ENCODE data around the gene ALPI. TPM values are rescaled to one million over a fixed set of nuclear protein-coding genes. Genes with fewer than 3 reads are reported as not detected.

Gene ALPI
- total RNA-seq, 1 experiment from 2014 or later, result not detected

- Mint-ChIP-seq H3K27me3 (ENCODE audit: insufficient read depth, unreplicated experiment) (peaks cover 12% of the 10 kb centered on the region), H3K27ac (ENCODE audit: low read depth, unreplicated experiment) (no peak overlapping the region), H3K4me3 (ENCODE audit: unreplicated experiment) (no peak overlapping the region), H3K4me1 (ENCODE audit: insufficient read depth, unreplicated experiment) (peaks cover 5% of the 10 kb centered on the region), H3K9me3 (ENCODE audit: unreplicated experiment) (no peaks in the 10 kb centered on the region), H3K36me3 (ENCODE audit: insufficient read depth, unreplicated experiment) (no peaks in the 10 kb centered on the region)
- TF ChIP-seq CTCF (IDR thresholded peaks at IDR 0.05; ENCODE audit: unreplicated experiment), result no peak
- intact Hi-C loops (cut with micrococcal nuclease), result no loop called here
- ChIA-PET CTCF (interaction anchor here (0.7 kb wide), 1 partner anchor 9 kb away, joined by 4 read pairs; no protein-coding TSS in a partner anchor), POLR2A (no interaction called here)
- no peak for DNase-seq (ENCODE audit: unreplicated experiment)
- BruUV-seq (replicated peaks), result no TSS peak
These were observed 40.7 kb downstream of the ALPI start for GRCh38 chr2:232496501-232497270.

GRCh38 chr2:232497348-232497747, 41.4 kb downstream of the ALPI start:
- no peak for DNase-seq (ENCODE audit: unreplicated experiment)
- no TSS peak for BruUV-seq (replicated peaks)
- no peak overlapping the region for H3K27ac Mint-ChIP-seq (ENCODE audit: low read depth, unreplicated experiment)
- H3K4me3 Mint-ChIP-seq (ENCODE audit: unreplicated experiment), result no peak overlapping the region
- POLR2A ChIA-PET, result no interaction called here
- TF ChIP-seq CTCF (IDR thresholded peaks at IDR 0.05; ENCODE audit: unreplicated experiment), result no peak
- H3K36me3 Mint-ChIP-seq (ENCODE audit: insufficient read depth, unreplicated experiment), result no peaks in the 10 kb centered on the region
- H3K4me1 Mint-ChIP-seq (ENCODE audit: insufficient read depth, unreplicated experiment), result peaks cover 5% of the 10 kb centered on the region
- CTCF ChIA-PET, result no interaction called here
- H3K9me3 Mint-ChIP-seq (ENCODE audit: unreplicated experiment), result no peaks in the 10 kb centered on the region
- intact Hi-C loops (cut with micrococcal nuclease), result no loop called here
- H3K27me3 Mint-ChIP-seq (ENCODE audit: insufficient read depth, unreplicated experiment), result peaks cover 12% of the 10 kb centered on the region

GRCh38 chr2:232498452-232498851, 42.5 kb downstream of the ALPI start:
- POLR2A ChIA-PET, result no interaction called here
- no peaks in the 10 kb centered on the region for H3K9me3 Mint-ChIP-seq (ENCODE audit: unreplicated experiment)
- no peaks in the 10 kb centered on the region for H3K4me1 Mint-ChIP-seq (ENCODE audit: insufficient read depth, unreplicated experiment)
- no peak overlapping the region for H3K4me3 Mint-ChIP-seq (ENCODE audit: unreplicated experiment)
- no peaks in the 10 kb centered on the region for H3K36me3 Mint-ChIP-seq (ENCODE audit: insufficient read depth, unreplicated experiment)
- DNase-seq (ENCODE audit: unreplicated experiment), result no peak
- H3K27me3 Mint-ChIP-seq (ENCODE audit: insufficient read depth, unreplicated experiment), result peaks cover 14% of the 10 kb centered on the region
- BruUV-seq (replicated peaks), result no TSS peak
- CTCF ChIA-PET, result no interaction called here
- no peak for TF ChIP-seq CTCF (IDR thresholded peaks at IDR 0.05; ENCODE audit: unreplicated experiment)
- intact Hi-C loops (cut with micrococcal nuclease), result no loop called here
- H3K27ac Mint-ChIP-seq (ENCODE audit: low read depth, unreplicated experiment), result no peak overlapping the region

GRCh38 chr2:232501331-232501771, 45.4 kb downstream of the ALPI start:
- Mint-ChIP-seq H3K27me3 (ENCODE audit: insufficient read depth, unreplicated experiment) (peaks cover 41% of the 10 kb centered on the region), H3K27ac (ENCODE audit: low read depth, unreplicated experiment) (no peak overlapping the region), H3K4me1 (ENCODE audit: insufficient read depth, unreplicated experiment) (no peaks in the 10 kb centered on the region), H3K9me3 (ENCODE audit: unreplicated experiment) (no peaks in the 10 kb centered on the region), H3K36me3 (ENCODE audit: insufficient read depth, unreplicated experiment) (no peaks in the 10 kb centered on the region), H3K4me3 (ENCODE audit: unreplicated experiment) (no peak overlapping the region)
- no peak for DNase-seq (ENCODE audit: unreplicated experiment)
- CTCF ChIA-PET, result no interaction called here
- POLR2A ChIA-PET, result no interaction called here
- TF ChIP-seq CTCF (IDR thresholded peaks at IDR 0.05; ENCODE audit: unreplicated experiment), result no peak
- intact Hi-C loops (cut with micrococcal nuclease), result no loop called here
- no TSS peak for BruUV-seq (replicated peaks)

All from MCF 10A (cell line).